Measurements from ENCODE around the gene HOXB8.

- TF ChIP-seq POLR2AphosphoS5 (IDR thresholded peaks at IDR 0.05; ENCODE audit: low read depth, low read length): no peak
- no peak for TF ChIP-seq TAF1 (IDR thresholded peaks at IDR 0.05; ENCODE audit: borderline replicate concordance, low read depth, low read length)
- TF ChIP-seq POLR2A (IDR thresholded peaks at IDR 0.05; ENCODE audit: low read depth, low read length): no peak
Observed at GRCh38 chr17:48603959-48604769, 10.9 kb downstream of the HOXB8 start.

All from GM12892 (cell line).